G401.6 (cell line): ENCODE measurements around the gene OR7C2.

Experiments used
- FAIRE-seq: peaks from 2 replicates; lab custom pipeline; 2012; peaks lifted over from hg19 to GRCh38; lab: Jason Lieb, UNC

The OR7C2 gene

DNA sequence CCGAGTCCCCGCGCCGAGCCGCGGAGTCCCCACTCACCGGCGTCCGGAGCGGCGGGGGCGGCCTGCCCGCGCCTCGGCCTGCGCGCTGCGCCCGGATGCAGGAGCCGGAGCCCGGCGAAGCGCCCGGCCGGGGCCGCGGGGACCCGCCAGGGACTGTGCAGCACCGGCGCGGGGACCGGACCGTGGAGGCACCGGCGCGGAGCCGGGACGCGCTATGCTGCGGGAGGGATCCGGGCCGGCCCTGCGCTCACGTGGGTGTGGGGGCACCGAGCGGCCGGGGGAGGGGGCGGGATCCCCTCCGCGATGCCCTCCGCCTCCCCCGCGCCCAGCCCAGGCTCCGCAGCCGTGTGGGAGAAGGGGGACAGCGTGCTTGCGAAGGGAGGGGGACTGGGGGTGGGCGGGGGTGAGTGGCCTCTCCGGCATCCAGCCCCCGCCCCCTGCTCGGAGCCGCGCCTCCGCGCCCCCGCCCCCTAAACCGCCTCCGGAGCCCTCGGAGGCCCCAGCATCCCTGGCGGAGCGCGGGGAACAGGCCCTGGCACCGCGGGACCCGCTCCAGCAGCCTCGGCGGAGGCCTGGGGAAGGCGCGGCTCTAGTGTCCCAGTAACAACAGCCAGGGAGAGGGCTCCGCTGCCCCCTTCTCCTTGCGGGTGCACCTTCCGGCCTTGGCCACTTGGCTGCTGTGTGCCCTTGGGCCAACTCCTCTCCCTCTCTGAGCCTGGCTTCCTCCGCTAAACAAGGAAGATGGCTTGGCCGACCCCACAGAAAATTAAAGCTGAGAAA is 38.4 kb downstream of the OR7C2 start, which contains the start of gene SLC1A6:
TSS of gene SLC1A6 (minus strand) at position 389 of the 780 bp plus-strand sequence. CDS start 6,954 bp downstream, outside the sequence.
- no peak for FAIRE-seq

DNA sequence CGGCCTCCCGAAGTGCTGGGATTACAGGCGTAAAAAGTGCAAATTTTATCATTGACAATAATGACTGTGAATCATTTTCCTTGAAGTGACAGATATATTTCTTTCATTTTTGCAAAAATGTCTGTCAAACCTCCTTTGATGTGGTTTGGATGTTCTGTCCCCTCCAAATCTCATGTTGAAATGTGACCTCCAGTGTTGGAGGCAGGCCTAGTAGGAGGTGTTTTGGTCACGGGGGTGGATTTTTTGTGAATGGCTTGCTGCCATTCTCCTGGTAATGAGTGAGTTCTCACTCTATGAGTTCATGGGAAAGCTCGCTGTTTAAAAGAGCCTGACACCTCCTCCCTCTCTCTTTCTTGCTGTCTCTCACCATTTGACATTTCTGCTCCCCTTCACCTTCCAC is 43.8 kb downstream of the OR7C2 start:
- FAIRE-seq, result no peak
